Activated CD4-positive, alpha-beta T cell treated with anti-CD3 and anti-CD28 coated beads, Interleukin-2, amount 50 U/mL, for 1 hour (primary cell): ENCODE results near the gene PDZRN3.
"Not testable (repeated sequence)": the region's sequence is repeated elsewhere in the genome, so short reads cannot be mapped to it uniquely, and the experiment has no call there.

Experiments
- DNase-seq: peaks from one replicate; pipeline ENCODE4 v3.0.0-alpha.2; 2020

The PDZRN3 gene

GRCh38 chr3:73484656-73485248, 140.0 kb downstream of the PDZRN3 start:
- no peak for DNase-seq

- no peak for DNase-seq
These were observed 142.9 kb downstream of the PDZRN3 start for GRCh38 chr3:73481888-73482287.

- no peak for DNase-seq
These were observed 144.5 kb downstream of the PDZRN3 start for GRCh38 chr3:73480187-73480672.

- DNase-seq: no peak
These were observed 145.4 kb downstream of the PDZRN3 start for GRCh38 chr3:73479325-73479724.

GRCh38 chr3:73478858-73479257, 145.9 kb downstream of the PDZRN3 start:
- no peak for DNase-seq

- DNase-seq: no peak
These were observed 149.0 kb downstream of the PDZRN3 start for GRCh38 chr3:73475717-73476116.

GRCh38 chr3:73475175-73475574, 149.6 kb downstream of the PDZRN3 start:
- DNase-seq: no peak

GRCh38 chr3:73474619-73475018, 150.1 kb downstream of the PDZRN3 start:
- no peak for DNase-seq

- DNase-seq: no peak
These were observed 150.8 kb downstream of the PDZRN3 start for GRCh38 chr3:73473898-73474416.

GRCh38 chr3:73473181-73473897, 151.4 kb downstream of the PDZRN3 start:
- no peak for DNase-seq

- no peak for DNase-seq
These were observed 152.6 kb downstream of the PDZRN3 start for GRCh38 chr3:73471986-73472787.

- DNase-seq: no peak
These were observed 153.9 kb downstream of the PDZRN3 start for GRCh38 chr3:73470860-73471259.

- no peak for DNase-seq
These were observed 155.4 kb downstream of the PDZRN3 start for GRCh38 chr3:73469331-73469730.

- DNase-seq: no peak
These were observed 157.5 kb downstream of the PDZRN3 start for GRCh38 chr3:73467211-73467610.

GRCh38 chr3:73465926-73466325, 158.8 kb downstream of the PDZRN3 start:
- no peak for DNase-seq

GRCh38 chr3:73464126-73464525, 160.6 kb downstream of the PDZRN3 start:
- DNase-seq: not testable (repeated sequence)

- DNase-seq: no peak
These were observed 163.2 kb downstream of the PDZRN3 start for GRCh38 chr3:73461547-73461946.

- DNase-seq: no peak
These were observed 165.0 kb downstream of the PDZRN3 start for GRCh38 chr3:73459711-73460110.

GRCh38 chr3:73453666-73454065, 171.1 kb downstream of the PDZRN3 start:
- no peak for DNase-seq

GRCh38 chr3:73452729-73453128, 172.0 kb downstream of the PDZRN3 start:
- no peak for DNase-seq

- DNase-seq: no peak
These were observed 173.3 kb downstream of the PDZRN3 start for GRCh38 chr3:73451301-73451944.

- DNase-seq: no peak
These were observed 175.0 kb downstream of the PDZRN3 start for GRCh38 chr3:73449774-73450173.

GRCh38 chr3:73448761-73449301, 175.9 kb downstream of the PDZRN3 start:
- no peak for DNase-seq
